ENCODE results near the gene PLSCR5. TPM values are rescaled to one million over a fixed set of nuclear protein-coding genes. Genes with fewer than 3 reads are reported as not detected.

The PLSCR5 gene
- total and polyA plus RNA-seq, 10 of the 15 experiments (the other 5 are each of a cell fraction or from before 2014, with no cell fraction given): 0.06 TPM; not detected in 9

- intact Hi-C loops (cut with micrococcal nuclease; ENCODE audit: unreplicated experiment): no loop called here
- in situ Hi-C loops (cut with MboI): no loop called here
- no peak for TF ChIP-seq MEF2B (IDR thresholded peaks at IDR 0.05; ENCODE audit: partially characterized antibody, poor library complexity, severe bottlenecking)
- no peak for TF ChIP-seq E2F4 (IDR thresholded peaks at IDR 0.05; ENCODE audit: low read depth, low read length)
- no peak for TF ChIP-seq ASH2L (IDR thresholded peaks at IDR 0.05; ENCODE audit: borderline replicate concordance, low read depth)
- no peak for TF ChIP-seq ZNF687 (IDR thresholded peaks at IDR 0.05)
- TF ChIP-seq ATF7 (IDR thresholded peaks at IDR 0.05; ENCODE audit: low read depth): no peak
- TF ChIP-seq YY1 (IDR thresholded peaks at IDR 0.05; ENCODE audit: low read depth, low read length): no peak
- no peak for TF ChIP-seq PRDM15 (CRISPR knock-in tag; IDR thresholded peaks at IDR 0.05)
- TF ChIP-seq MXI1 (IDR thresholded peaks at IDR 0.05; ENCODE audit: low read depth, low read length): no peak
- no peak for TF ChIP-seq BCLAF1 (IDR thresholded peaks at IDR 0.05)
- no peak for TF ChIP-seq NR2F1 (conservative IDR thresholded peaks at IDR 0.05)
- no peak for TF ChIP-seq USF2 (IDR thresholded peaks at IDR 0.05; ENCODE audit: borderline replicate concordance, low read depth, low read length)
Measured at GRCh38 chr3:146561879-146562278, 43.3 kb downstream of the PLSCR5 start.

More at GRCh38 chr3:146561879-146562278, 43.3 kb downstream of the PLSCR5 start:
- FAIRE-seq: no peak
- H2AFZ ChIP-seq (ENCODE audit: control insufficient read depth, low read depth, low read length): no peak overlapping the region
- H3K36me3 ChIP-seq (ENCODE audit: control insufficient read depth in 2 of 2, insufficient read depth in 2 of 2, low read length in 1 of 2): no peaks in the 10 kb centered on the region
- RAD21 ChIA-PET (ENCODE audit: unreplicated experiment): no interaction called here
- no peak overlapping the region for H3K9ac ChIP-seq (ENCODE audit: control insufficient read depth, insufficient read depth, low read length)
- H3K4me2 ChIP-seq (ENCODE audit: control insufficient read depth, insufficient read depth): no peak overlapping the region
- H3K79me2 ChIP-seq (ENCODE audit: control insufficient read depth, insufficient read depth, low read length): no peaks in the 10 kb centered on the region
- CTCF ChIA-PET: interaction anchor here (0.6 kb wide), 1 partner anchor 175 kb away, joined by 3 read pairs; no protein-coding TSS in a partner anchor
- WGBS (ENCODE audit: insufficient coverage, insufficient replicate concordance, low lambda C conversion rate, missing lambda C conversion rate): 0% methylated on average over 1 of the region's 1 CpG
- BruUV-seq (replicated peaks): no TSS peak
- H3K4me1 ChIP-seq (ENCODE audit: control insufficient read depth, insufficient read depth, low read length): no peaks in the 10 kb centered on the region
- POLR2A ChIA-PET: no interaction called here
- DNase-seq (ENCODE audit: low read depth, low spot score): no peak
- no peak for ATAC-seq
- H4K20me1 ChIP-seq (ENCODE audit: control insufficient read depth, insufficient read depth): no peaks in the 10 kb centered on the region
- no peaks in the 10 kb centered on the region; the same call in 2 of the 3 replicates for H3K9me3 ChIP-seq (replicated peaks; ENCODE audit: control insufficient read depth, insufficient read depth, low read length)
- H3K27ac ChIP-seq (ENCODE audit: control insufficient read depth, insufficient read depth): no peak overlapping the region
- SMC1A ChIA-PET (ENCODE audit: uncharacterized antibody, unreplicated experiment): no interaction called here
- H3K27me3 ChIP-seq (replicated peaks in 1 of 2; ENCODE audit: control insufficient read depth in 2 of 2, insufficient read depth in 2 of 2, low read length in 1 of 2): no peaks in the 10 kb centered on the region
- H3K4me3 ChIP-seq: no peak overlapping the region
